ENCODE data around the gene HES5. TPM values are rescaled to one million over a fixed set of nuclear protein-coding genes. Genes with fewer than 3 reads are reported as not detected.

Gene HES5
- polyA plus RNA-seq, 1 of the 3 experiments (the other 2 are of a cell fraction): 0.03 TPM

DNA sequence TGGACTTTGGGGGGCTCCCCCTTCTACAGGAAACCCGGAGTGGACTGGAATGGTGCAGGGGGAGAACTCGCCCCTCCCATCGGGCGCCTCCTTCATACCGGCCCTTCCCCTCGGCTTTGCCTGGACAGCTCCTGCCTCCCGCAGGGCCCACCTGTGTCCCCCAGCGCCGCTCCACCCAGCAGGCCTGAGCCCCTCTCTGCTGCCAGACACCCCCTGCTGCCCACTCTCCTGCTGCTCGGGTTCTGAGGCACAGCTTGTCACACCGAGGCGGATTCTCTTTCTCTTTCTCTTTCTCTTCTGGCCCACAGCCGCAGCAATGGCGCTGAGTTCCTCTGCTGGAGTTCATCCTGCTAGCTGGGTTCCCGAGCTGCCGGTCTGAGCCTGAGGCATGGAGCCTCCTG, 26.2 kb upstream of the HES5 start, which contains the start of gene TNFRSF14:
TSS of gene TNFRSF14 (plus strand) at position 95 of the 401 bp plus-strand sequence. CDS start at position 389, 294 bp downstream.
- no peak for TF ChIP-seq TCF12 (IDR thresholded peaks at IDR 0.05)
- no peak for TF ChIP-seq FOXM1 (IDR thresholded peaks at IDR 0.05; ENCODE audit: low read depth)
- no peak for TF ChIP-seq EZH2phosphoT487 (IDR thresholded peaks at IDR 0.05; ENCODE audit: borderline replicate concordance, low read depth)
- no peak for TF ChIP-seq MEF2A (IDR thresholded peaks at IDR 0.05; ENCODE audit: borderline replicate concordance, low read depth)
- TF ChIP-seq ELF1 (IDR thresholded peaks at IDR 0.05): no peak
- no peak for TF ChIP-seq RXRA (IDR thresholded peaks at IDR 0.05; ENCODE audit: borderline replicate concordance, low read depth)
- TF ChIP-seq, protein P1, sequence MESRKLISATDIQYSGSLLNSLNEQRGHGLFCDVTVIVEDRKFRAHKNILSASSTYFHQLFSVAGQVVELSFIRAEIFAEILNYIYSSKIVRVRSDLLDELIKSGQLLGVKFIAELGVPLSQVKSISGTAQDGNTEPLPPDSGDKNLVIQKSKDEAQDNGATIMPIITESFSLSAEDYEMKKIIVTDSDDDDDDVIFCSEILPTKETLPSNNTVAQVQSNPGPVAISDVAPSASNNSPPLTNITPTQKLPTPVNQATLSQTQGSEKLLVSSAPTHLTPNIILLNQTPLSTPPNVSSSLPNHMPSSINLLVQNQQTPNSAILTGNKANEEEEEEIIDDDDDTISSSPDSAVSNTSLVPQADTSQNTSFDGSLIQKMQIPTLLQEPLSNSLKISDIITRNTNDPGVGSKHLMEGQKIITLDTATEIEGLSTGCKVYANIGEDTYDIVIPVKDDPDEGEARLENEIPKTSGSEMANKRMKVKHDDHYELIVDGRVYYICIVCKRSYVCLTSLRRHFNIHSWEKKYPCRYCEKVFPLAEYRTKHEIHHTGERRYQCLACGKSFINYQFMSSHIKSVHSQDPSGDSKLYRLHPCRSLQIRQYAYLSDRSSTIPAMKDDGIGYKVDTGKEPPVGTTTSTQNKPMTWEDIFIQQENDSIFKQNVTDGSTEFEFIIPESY (IDR thresholded peaks at IDR 0.05; ENCODE audit: borderline replicate concordance, low read depth): no peak
- TF ChIP-seq CHD2 (IDR thresholded peaks at IDR 0.05; ENCODE audit: low read length, partially characterized antibody): no peak
- TF ChIP-seq, protein P2, sequence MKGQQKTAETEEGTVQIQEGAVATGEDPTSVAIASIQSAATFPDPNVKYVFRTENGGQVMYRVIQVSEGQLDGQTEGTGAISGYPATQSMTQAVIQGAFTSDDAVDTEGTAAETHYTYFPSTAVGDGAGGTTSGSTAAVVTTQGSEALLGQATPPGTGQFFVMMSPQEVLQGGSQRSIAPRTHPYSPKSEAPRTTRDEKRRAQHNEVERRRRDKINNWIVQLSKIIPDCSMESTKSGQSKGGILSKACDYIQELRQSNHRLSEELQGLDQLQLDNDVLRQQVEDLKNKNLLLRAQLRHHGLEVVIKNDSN (IDR thresholded peaks at IDR 0.05; ENCODE audit: borderline replicate concordance, low read depth): no peak
- no peak for TF ChIP-seq IRF3 (IDR thresholded peaks at IDR 0.05; ENCODE audit: low read depth, low read length)
- TF ChIP-seq POLR2AphosphoS5 (IDR thresholded peaks at IDR 0.05; ENCODE audit: low read depth, low read length): no peak
- no peak for TF ChIP-seq EP300 (IDR thresholded peaks at IDR 0.05; ENCODE audit: borderline replicate concordance in 1 of 2, low read depth in 1 of 2, low read length in 1 of 2)
- POLR2A ChIA-PET: no interaction called here

More for the DNA sequence above, 26.2 kb upstream of the HES5 start, which contains the start of gene TNFRSF14:
- peak within 1 kb of the TSS; percentile 44; the same call in 1 of the 2 replicates for H3K4me2 ChIP-seq
- no peak within 1 kb of the TSS; the same call in 1 of the 2 replicates for H2AFZ ChIP-seq (ENCODE audit: low read depth)
- H3F3A ChIP-seq (replicated peaks; ENCODE audit: insufficient read depth): no peaks in the 10 kb centered on the region
- no peaks in the 10 kb centered on the region for H4K20me1 ChIP-seq (ENCODE audit: insufficient read depth)
- no peak within 1 kb of the TSS for H3K4me3 ChIP-seq (ENCODE audit: low read depth in 2 of 2, low read length in 1 of 2)
- H3K4me1 ChIP-seq (ENCODE audit: control insufficient read depth in 1 of 2, insufficient read depth in 2 of 2, low read depth in 1 of 2, low read length in 1 of 2): peaks cover 0 to 4% of the 10 kb centered on the region in 2 experiments; a peak in 1 of 4 replicates
- H3K9ac ChIP-seq: no peak within 1 kb of the TSS
- DNase-seq: no peak
- no peaks in the 10 kb centered on the region for H3K27me3 ChIP-seq (ENCODE audit: insufficient read depth)
- CTCF ChIA-PET: interaction anchor here (1.6 to 3.3 kb wide), 4 partner anchors 9 to 230 kb away, joined by 6 to 16 read pairs (median 12); no protein-coding TSS in a partner anchor
- no peak within 1 kb of the TSS for H3K27ac ChIP-seq (ENCODE audit: low read depth in 2 of 2, low read length in 1 of 2)
- H3K36me3 ChIP-seq (replicated peaks in 1 of 2; ENCODE audit: control insufficient read depth in 1 of 2, insufficient read depth in 2 of 2, low read length in 1 of 2): no peaks in the 10 kb centered on the region
- 59% methylated on average over 10 of the region's 16 CpGs for WGBS (ENCODE audit: low lambda C conversion rate)
- H3K9me3 ChIP-seq: no peaks in the 10 kb centered on the region
- no peaks in the 10 kb centered on the region for H3K79me2 ChIP-seq (ENCODE audit: insufficient read depth)
- H3K9me2 ChIP-seq: no peaks in the 10 kb centered on the region

Data from SK-N-SH (cell line).